Measurements from ENCODE around the gene DGUOK. TPM values are rescaled to one million over a fixed set of nuclear protein-coding genes. Genes with fewer than 3 reads are reported as not detected.

DGUOK gene
- total and polyA plus RNA-seq, 2 of the 4 experiments (the other 2 are of a cell fraction) = 66.3 to 111 TPM

- Histone ChIP-seq H4K20me1 (ENCODE audit: insufficient read depth, low read length) (peaks cover 67% of the 10 kb centered on the region), H3K9ac (ENCODE audit: low read depth, low read length) (no peak overlapping the region), H2AK5ac (ENCODE audit: low read depth, low read length) (no peak overlapping the region), H2BK5ac (ENCODE audit: low read depth, low read length, poor library complexity, severe bottlenecking) (no peak overlapping the region), H4K5ac (ENCODE audit: low read depth, low read length) (no peak overlapping the region), H3K4me1 (ENCODE audit: control insufficient read depth, insufficient read depth, low read length) (peaks cover 25% of the 10 kb centered on the region), H3K18ac (ENCODE audit: low read depth, low read length) (no peak overlapping the region), H3K23ac (ENCODE audit: low read depth, low read length) (no peak overlapping the region; the same call in 1 of the 2 replicates), H2BK15ac (ENCODE audit: low read depth, low read length) (no peak overlapping the region), H3K27ac (ENCODE audit: insufficient read depth, low read length) (no peak overlapping the region), H3K56ac (ENCODE audit: extremely low read depth, insufficient read depth, low read length) (no peak overlapping the region), H2AFZ (replicated peaks; ENCODE audit: low read length, poor library complexity) (no peak overlapping the region), H3K14ac (replicated peaks; ENCODE audit: low read depth, low read length) (no peak overlapping the region), H3K79me1 (ENCODE audit: low read depth in 1 of 2, low read length in 2 of 2) (peaks cover 35 to 90% of the 10 kb centered on the region in 2 experiments), H3K36me3 (ENCODE audit: control insufficient read depth, insufficient read depth, low read length) (peaks cover 5% of the 10 kb centered on the region), H3K4me3 (ENCODE audit: insufficient read depth, low read depth, low read length) (no peak overlapping the region), H2AK9ac (replicated peaks; ENCODE audit: low read depth, low read length, poor library complexity) (no peak overlapping the region), H2BK20ac (ENCODE audit: low read depth, low read length) (no peak overlapping the region), H3K27me3 (ENCODE audit: control insufficient read depth, insufficient read depth, low read length) (no peaks in the 10 kb centered on the region), H3K4ac (ENCODE audit: low read depth, low read length) (no peak overlapping the region), H3K9me3 (ENCODE audit: control insufficient read depth, insufficient read depth, low read length) (no peaks in the 10 kb centered on the region), H3K9me1 (ENCODE audit: insufficient read depth, low read length) (peaks cover 34% of the 10 kb centered on the region), H4K91ac (ENCODE audit: insufficient read depth, low read depth, low read length) (no peak overlapping the region), H4K8ac (ENCODE audit: low read depth in 2 of 2, low read length in 2 of 2) (no peak overlapping the region), H2BK120ac (ENCODE audit: low read depth, low read length) (no peak overlapping the region), H3K4me2 (ENCODE audit: low read depth, low read length) (no peak overlapping the region)
- no peak for DNase-seq
- dilution Hi-C loops (cut with HindIII; ENCODE audit: low sequenced_read_pairs, unreplicated experiment) (no loop called here), in situ Hi-C loops (cut with MboI; ENCODE audit: low sequenced_read_pairs) (no loop called here), intact Hi-C loops (cut with micrococcal nuclease) (no loop called here)
- no TSS peak for BruUV-seq (replicated peaks)
- no peak for ATAC-seq (ENCODE audit: low read depth)
- no CpG with 5 or more reads among the region's 1 CpG for WGBS, 2 experiments (ENCODE audit: extremely low coverage in 2 of 2, insufficient read length in 1 of 2)
- POLR2A ChIA-PET (ENCODE audit: unreplicated experiment) = no interaction called here
- TF ChIP-seq BHLHE40 (IDR thresholded peaks at IDR 0.05; ENCODE audit: low read depth, low read length) (no peak), FOS (IDR thresholded peaks at IDR 0.05; ENCODE audit: low read depth, low read length) (no peak), CHD1 (IDR thresholded peaks at IDR 0.05; ENCODE audit: low read depth, low read length) (no peak), RFX5 (IDR thresholded peaks at IDR 0.05; ENCODE audit: low read depth, low read length) (no peak), MAFK (IDR thresholded peaks at IDR 0.05; ENCODE audit: low read depth, low read length) (no peak)
- CTCF ChIA-PET = no interaction called here
These were observed 63.9 kb downstream of the DGUOK start for GRCh38 chr2:73990531-73990930.

Data from IMR-90 (cell line).